OCI-LY3 (cell line): ENCODE data around the gene TREH.
"Not testable (repeated sequence)": the region's sequence is repeated elsewhere in the genome, so short reads cannot be mapped to it uniquely, and the experiment has no call there.

Experiments
- H2AFZ ChIP-seq: fragments of 200-600, 300-600 bp; shearing (Covaris generic); 2 replicates; pipeline ENCODE4 v1.6.0; 2014; ENCODE audit warnings: antibody characterized with exemption, low read depth, low read length
- H3K27ac ChIP-seq: fragments of 200-600, 300-600 bp; sonication (generic); 2 replicates; pipeline ENCODE4 v1.5.1; 2014; ENCODE audit warnings: mild to moderate bottlenecking, low read length, moderate library complexity, mixed read lengths
- H3K27me3 ChIP-seq: fragments of 200-600, 300-600 bp; sonication (generic); 2 replicates; pipeline ENCODE4 v1.6.1; 2014; ENCODE audit warnings: low read depth, low read length, mixed read lengths
- H3K36me3 ChIP-seq: fragments of 200-600, 300-600 bp; sonication (generic); replicated peaks from 2 replicates; pipeline ENCODE3; 2014; ENCODE audit warnings: low read depth, low read length, mixed read lengths
- H3K4me1 ChIP-seq: fragments of 300-600, 200-600 bp; sonication (generic); 2 replicates; pipeline ENCODE4 v1.6.1; 2014; ENCODE audit warnings: low read length, mixed read lengths
- H3K4me2 ChIP-seq: fragments of 200-600, 300-600 bp; sonication (generic); 2 replicates; pipeline ENCODE4 v1.6.1; 2014; ENCODE audit warnings: low read length, mixed read lengths
- H3K4me3 ChIP-seq: fragments of 300-600, 200-600 bp; sonication (generic); 2 replicates; pipeline ENCODE4 v1.5.1; 2014; ENCODE audit warnings: antibody characterized with exemption, mild to moderate bottlenecking, low read length, moderate library complexity
- H3K79me2 ChIP-seq: fragments of 300-600, 200-600 bp; shearing (Covaris generic); 2 replicates; pipeline ENCODE4 v1.6.1; 2014; ENCODE audit warnings: mild to moderate bottlenecking, low read length, mixed read lengths
- H3K9ac ChIP-seq: fragments of 300-600, 200-600 bp; shearing (Covaris generic); 2 replicates; pipeline ENCODE4 v1.6.0; 2014; ENCODE audit warnings: mild to moderate bottlenecking, low read length, moderate library complexity
- H3K9me3 ChIP-seq: fragments of 200-600, 300-600 bp; shearing (Covaris generic); 2 replicates; pipeline ENCODE4 v1.6.1; 2014; ENCODE audit warnings: low read length, mixed read lengths; ENCODE audit not compliant: insufficient read depth
- H4K20me1 ChIP-seq: fragments of 200-600, 300-600 bp; sonication (generic); 2 replicates; pipeline ENCODE4 v1.6.1; 2016; ENCODE audit warnings: low read length, mixed read lengths; ENCODE audit not compliant: insufficient read depth
- CTCF ChIP-seq: fragments of 200-600, 300-600 bp; sonication (generic); IDR thresholded peaks from 2 replicates; pipeline ENCODE4 v1.5.1; 2014; ENCODE audit warnings: antibody characterized with exemption, low read length, low read depth
- EZH2phosphoT487 ChIP-seq: fragments of 200-600 bp; shearing (Covaris generic); IDR thresholded peaks from 2 replicates; pipeline ENCODE4 v1.6.1; 2018; ENCODE audit warnings: antibody characterized with exemption, mixed run types, low read depth

TREH gene

GRCh38 chr11:118679483-118679882, at the start of gene TREH:
Gene TREH (minus strand): TSS chr11:118679650. CDS start chr11:118679627, 23 bp downstream.
- H2AFZ ChIP-seq = no peak within 1 kb of the TSS

GRCh38 chr11:118728112-118728511, 48.7 kb upstream of the TREH start:
- H3K9ac ChIP-seq, H3K4me1 ChIP-seq, H3K4me2 ChIP-seq, H3K36me3 ChIP-seq, H3K27ac ChIP-seq, H2AFZ ChIP-seq, H3K4me3 ChIP-seq, H3K79me2 ChIP-seq, H3K9me3 ChIP-seq, H4K20me1 ChIP-seq, H3K27me3 ChIP-seq: not testable (repeated sequence)
- TF ChIP-seq CTCF = 0 out of 2 replicates have a peak, but pooled peaks have one; percentile 6

More at GRCh38 chr11:118679483-118679882, at the start of gene TREH:
- no peak within 1 kb of the TSS for H3K4me3 ChIP-seq
- H3K9me3 ChIP-seq = no peaks in the 10 kb centered on the region
- H3K79me2 ChIP-seq = no peaks in the 10 kb centered on the region
- H3K4me1 ChIP-seq = no peaks in the 10 kb centered on the region
- no peak within 1 kb of the TSS for H3K9ac ChIP-seq
- peaks cover 8% of the 10 kb centered on the region; the same call in 1 of the 2 replicates for H3K27me3 ChIP-seq
- H3K36me3 ChIP-seq = no peaks in the 10 kb centered on the region
- no peaks in the 10 kb centered on the region for H4K20me1 ChIP-seq
- no peak within 1 kb of the TSS for H3K27ac ChIP-seq
- no peak for TF ChIP-seq CTCF
- TF ChIP-seq EZH2phosphoT487 = no peak
- no peak within 1 kb of the TSS for H3K4me2 ChIP-seq

GRCh38 chr11:118727721-118728066, 48.2 kb upstream of the TREH start:
- H2AFZ ChIP-seq, H3K36me3 ChIP-seq, H3K4me1 ChIP-seq, H3K27me3 ChIP-seq, H3K9me3 ChIP-seq, H3K4me2 ChIP-seq, H3K4me3 ChIP-seq, H3K9ac ChIP-seq, H3K27ac ChIP-seq, H3K79me2 ChIP-seq, H4K20me1 ChIP-seq: not testable (repeated sequence)

GRCh38 chr11:118727001-118727720, 47.7 kb upstream of the TREH start:
- not testable (repeated sequence) for H3K4me2 ChIP-seq, H3K36me3 ChIP-seq, H3K4me3 ChIP-seq, H3K27ac ChIP-seq, H3K9ac ChIP-seq, H3K27me3 ChIP-seq, H3K4me1 ChIP-seq, H2AFZ ChIP-seq, H4K20me1 ChIP-seq, H3K9me3 ChIP-seq, H3K79me2 ChIP-seq

GRCh38 chr11:118721478-118722015, 42.1 kb upstream of the TREH start:
- H3K4me1 ChIP-seq, H3K27ac ChIP-seq, H3K27me3 ChIP-seq, H3K79me2 ChIP-seq, H3K9me3 ChIP-seq, H3K4me2 ChIP-seq, H3K9ac ChIP-seq, H3K36me3 ChIP-seq, H4K20me1 ChIP-seq, H2AFZ ChIP-seq, H3K4me3 ChIP-seq: not testable (repeated sequence)

- not testable (repeated sequence) for H3K27me3 ChIP-seq, H3K4me2 ChIP-seq, H2AFZ ChIP-seq, H3K9ac ChIP-seq, H3K36me3 ChIP-seq, H3K27ac ChIP-seq, H3K4me1 ChIP-seq, H3K9me3 ChIP-seq, H3K79me2 ChIP-seq, H4K20me1 ChIP-seq, H3K4me3 ChIP-seq
Observed at GRCh38 chr11:118720740-118721139, 41.3 kb upstream of the TREH start.

GRCh38 chr11:118720078-118720477, 40.6 kb upstream of the TREH start:
- H3K36me3 ChIP-seq, H3K79me2 ChIP-seq, H2AFZ ChIP-seq, H3K27me3 ChIP-seq, H3K4me2 ChIP-seq, H3K4me1 ChIP-seq, H3K27ac ChIP-seq, H3K9ac ChIP-seq, H3K9me3 ChIP-seq, H3K4me3 ChIP-seq, H4K20me1 ChIP-seq: not testable (repeated sequence)

- H3K27ac ChIP-seq, H4K20me1 ChIP-seq, H3K4me3 ChIP-seq, H3K4me2 ChIP-seq, H3K79me2 ChIP-seq, H2AFZ ChIP-seq, H3K9me3 ChIP-seq, H3K27me3 ChIP-seq, H3K36me3 ChIP-seq, H3K9ac ChIP-seq: not testable (repeated sequence)
- peaks cover 12% of the 10 kb centered on the region for H3K4me1 ChIP-seq
Observed at GRCh38 chr11:118718562-118718961, 39.1 kb upstream of the TREH start.
